Measurements from ENCODE around the gene DCAF5. TPM values are rescaled to one million over a fixed set of nuclear protein-coding genes. Genes with fewer than 3 reads are reported as not detected.
"Not testable (repeated sequence)": the region's sequence is repeated elsewhere in the genome, so short reads cannot be mapped to it uniquely, and the experiment has no call there.

Gene DCAF5
- total RNA-seq, 2 donors from 2014 or later, result 25.3 to 67.4 TPM

DNA sequence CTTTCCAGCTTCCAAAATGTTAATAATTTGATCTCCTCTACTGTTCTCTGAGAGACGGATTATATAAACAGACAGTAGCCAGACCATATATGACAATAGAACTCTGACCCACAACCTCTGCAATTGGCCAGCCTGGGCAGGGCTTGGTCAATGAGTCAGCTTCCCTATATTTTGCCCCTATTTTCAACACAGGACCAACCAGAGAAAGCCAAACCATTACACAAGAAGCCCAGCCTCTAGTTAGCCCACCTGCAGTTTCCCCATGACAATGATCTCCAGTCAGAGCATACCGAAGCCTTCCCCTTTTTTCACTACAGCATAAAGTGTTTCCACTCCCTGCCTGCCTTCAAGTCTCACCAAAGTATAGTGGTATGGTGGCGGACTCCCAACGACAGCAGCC is 30.8 kb upstream of the DCAF5 start:
- no peaks in the 10 kb centered on the region for H3K9me3 ChIP-seq
- TF ChIP-seq POLR2A (IDR thresholded peaks at IDR 0.05) (no peak), POLR2AphosphoS5 (IDR thresholded peaks at IDR 0.05) (no peak)
- TF ChIP-seq, protein P1, sequence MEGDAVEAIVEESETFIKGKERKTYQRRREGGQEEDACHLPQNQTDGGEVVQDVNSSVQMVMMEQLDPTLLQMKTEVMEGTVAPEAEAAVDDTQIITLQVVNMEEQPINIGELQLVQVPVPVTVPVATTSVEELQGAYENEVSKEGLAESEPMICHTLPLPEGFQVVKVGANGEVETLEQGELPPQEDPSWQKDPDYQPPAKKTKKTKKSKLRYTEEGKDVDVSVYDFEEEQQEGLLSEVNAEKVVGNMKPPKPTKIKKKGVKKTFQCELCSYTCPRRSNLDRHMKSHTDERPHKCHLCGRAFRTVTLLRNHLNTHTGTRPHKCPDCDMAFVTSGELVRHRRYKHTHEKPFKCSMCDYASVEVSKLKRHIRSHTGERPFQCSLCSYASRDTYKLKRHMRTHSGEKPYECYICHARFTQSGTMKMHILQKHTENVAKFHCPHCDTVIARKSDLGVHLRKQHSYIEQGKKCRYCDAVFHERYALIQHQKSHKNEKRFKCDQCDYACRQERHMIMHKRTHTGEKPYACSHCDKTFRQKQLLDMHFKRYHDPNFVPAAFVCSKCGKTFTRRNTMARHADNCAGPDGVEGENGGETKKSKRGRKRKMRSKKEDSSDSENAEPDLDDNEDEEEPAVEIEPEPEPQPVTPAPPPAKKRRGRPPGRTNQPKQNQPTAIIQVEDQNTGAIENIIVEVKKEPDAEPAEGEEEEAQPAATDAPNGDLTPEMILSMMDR (IDR thresholded peaks at IDR 0.05), result no peak
- DNase-seq (ENCODE audit: low spot score), result no peak
- H3K4me3 ChIP-seq, result no peak overlapping the region
- H3K4me1 ChIP-seq (replicated peaks), result no peaks in the 10 kb centered on the region
- H3K27ac ChIP-seq, result no peak overlapping the region
- no peaks in the 10 kb centered on the region for H3K27me3 ChIP-seq (replicated peaks; ENCODE audit: insufficient read depth)
- intact Hi-C loops (cut with DNase I), result no loop called here
- WGBS, result 62% methylated on average over 4 of the region's 4 CpGs
- no peaks in the 10 kb centered on the region for H3K36me3 ChIP-seq

- H3K27me3 ChIP-seq (replicated peaks; ENCODE audit: insufficient read depth); intact Hi-C loops (cut with DNase I); H3K27ac ChIP-seq; H3K36me3 ChIP-seq; H3K4me3 ChIP-seq; H3K4me1 ChIP-seq (replicated peaks); DNase-seq (ENCODE audit: low spot score); H3K9me3 ChIP-seq: not testable (repeated sequence)
- WGBS, result 100% methylated on average over 1 of the region's 1 CpG
Observed at GRCh38 chr14:69182580-69182979, 29.7 kb upstream of the DCAF5 start.

- no peak for DNase-seq (ENCODE audit: low spot score)
- Histone ChIP-seq H3K27me3 (replicated peaks; ENCODE audit: insufficient read depth) (no peaks in the 10 kb centered on the region), H3K4me3 (no peak overlapping the region), H3K36me3 (no peaks in the 10 kb centered on the region), H3K4me1 (replicated peaks) (no peaks in the 10 kb centered on the region), H3K27ac (no peak overlapping the region), H3K9me3 (no peaks in the 10 kb centered on the region)
- TF ChIP-seq, protein P1 (IDR thresholded peaks at IDR 0.05), result no peak
- no peak for TF ChIP-seq POLR2AphosphoS5 (IDR thresholded peaks at IDR 0.05)
- no peak for TF ChIP-seq POLR2A (IDR thresholded peaks at IDR 0.05)
- intact Hi-C loops (cut with DNase I), result no loop called here
Observed at GRCh38 chr14:69181491-69181890, 28.6 kb upstream of the DCAF5 start.

DNA sequence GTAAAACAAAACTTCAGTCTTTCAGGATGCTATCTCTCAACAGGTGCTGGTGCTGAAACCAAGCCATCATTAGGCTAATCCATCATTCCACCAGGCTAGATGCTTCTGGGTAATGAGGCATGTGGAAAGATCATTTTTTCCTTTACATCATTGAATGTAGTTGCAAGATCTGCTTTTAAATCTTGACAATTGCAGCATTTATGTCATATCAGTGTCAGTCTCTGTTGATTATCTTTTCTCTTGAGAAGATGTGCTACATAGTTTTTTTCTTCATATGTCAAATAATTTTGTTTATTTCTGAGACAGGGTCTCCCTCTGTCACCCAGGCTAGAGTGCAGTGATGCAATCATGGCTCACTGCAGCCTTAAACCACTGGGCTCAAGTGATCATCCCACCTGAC is 22.2 kb upstream of the DCAF5 start:
- Histone ChIP-seq H3K4me3 (no peak overlapping the region), H3K27ac (no peak overlapping the region), H3K27me3 (replicated peaks; ENCODE audit: insufficient read depth) (no peaks in the 10 kb centered on the region), H3K9me3 (no peaks in the 10 kb centered on the region), H3K4me1 (replicated peaks) (no peaks in the 10 kb centered on the region), H3K36me3 (no peaks in the 10 kb centered on the region)
- no peak for DNase-seq (ENCODE audit: low spot score)
- intact Hi-C loops (cut with DNase I), result no loop called here
- TF ChIP-seq POLR2A (IDR thresholded peaks at IDR 0.05) (no peak), POLR2AphosphoS5 (IDR thresholded peaks at IDR 0.05) (no peak)
- TF ChIP-seq, protein P1 (IDR thresholded peaks at IDR 0.05), result no peak

DNA sequence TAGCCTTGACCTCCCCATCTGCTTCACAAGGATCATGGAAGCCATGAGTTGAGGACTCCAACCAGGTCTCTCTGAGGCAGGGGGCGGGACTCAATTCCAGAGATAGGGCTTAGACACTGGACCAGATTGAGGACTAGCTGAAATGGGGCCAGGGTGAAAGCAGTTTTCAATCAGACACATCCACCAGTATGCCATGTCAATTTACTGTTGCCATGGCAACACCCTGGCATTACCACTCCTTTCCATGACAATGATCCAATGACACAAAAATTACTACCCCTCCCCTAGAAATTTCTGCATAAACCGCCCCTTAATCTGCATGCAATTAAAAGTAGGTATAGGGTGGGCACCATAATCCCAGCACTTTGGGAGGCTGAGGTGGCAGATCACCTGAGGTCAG is 18.6 kb upstream of the DCAF5 start:
- TF ChIP-seq, protein P1 (IDR thresholded peaks at IDR 0.05), result no peak
- no peak for TF ChIP-seq POLR2AphosphoS5 (IDR thresholded peaks at IDR 0.05)
- TF ChIP-seq POLR2A (IDR thresholded peaks at IDR 0.05), result no peak
- 90% methylated on average over 2 of the region's 2 CpGs for WGBS
- no peak overlapping the region for H3K4me3 ChIP-seq
- intact Hi-C loops (cut with DNase I), result no loop called here
- H3K4me1 ChIP-seq (replicated peaks), result no peaks in the 10 kb centered on the region
- no peaks in the 10 kb centered on the region for H3K27me3 ChIP-seq (replicated peaks; ENCODE audit: insufficient read depth)
- H3K36me3 ChIP-seq, result no peaks in the 10 kb centered on the region
- no peak overlapping the region for H3K27ac ChIP-seq
- no peak for DNase-seq (ENCODE audit: low spot score)
- H3K9me3 ChIP-seq, result no peaks in the 10 kb centered on the region
